Smooth muscle cell (in vitro differentiated cells): ENCODE data around the gene AUTS2. TPM values are rescaled to one million over a fixed set of nuclear protein-coding genes. Genes with fewer than 3 reads are reported as not detected.

ENCODE experiments used
- DNase-seq: peaks from one replicate; lab custom pipeline; 2025; ENCODE audit not compliant: unreplicated experiment; lab: John Stamatoyannopoulos, UW
- H2AFZ ChIP-seq: fragments of 200-600 bp; sonication (generic); 2 replicates; pipeline ENCODE4 v1.6.0; 2016; ENCODE audit warnings: antibody characterized with exemption, low read depth, mild to moderate bottlenecking
- H3F3A ChIP-seq: fragments of 200-600 bp; sonication (generic); 2 replicates; pipeline ENCODE4 v1.6.0; 2017; ENCODE audit warnings: antibody characterized with exemption, low read depth
- H3K27ac ChIP-seq: fragments of 200-600 bp; sonication (generic); 2 replicates; pipeline ENCODE4 v1.5.1; 2016; ENCODE audit warnings: low read depth, mild to moderate bottlenecking
- H3K27me3 ChIP-seq: fragments of 200-600 bp; sonication (generic); 2 replicates; pipeline ENCODE4 v1.6.1; 2016; ENCODE audit warnings: low read depth, mild to moderate bottlenecking
- H3K36me3 ChIP-seq: fragments of 200-600 bp; sonication (generic); 2 replicates; pipeline ENCODE4 v1.5.1; 2016; ENCODE audit warnings: low read depth
- H3K4me1 ChIP-seq: fragments of 200-600 bp; sonication (generic); 2 replicates; pipeline ENCODE4 v1.5.1; 2016; ENCODE audit warnings: low read depth
- H3K4me2 ChIP-seq: fragments of 200-600 bp; sonication (generic); 2 replicates; pipeline ENCODE4 v1.6.0; 2016; ENCODE audit warnings: mild to moderate bottlenecking
- H3K4me3 ChIP-seq: fragments of 200-600 bp; sonication (generic); 2 replicates; pipeline ENCODE4 v1.5.1; 2016; ENCODE audit warnings: mild to moderate bottlenecking
- H3K79me2 ChIP-seq: fragments of 200-600 bp; sonication (generic); 2 replicates; pipeline ENCODE4 v1.6.0; 2016; ENCODE audit warnings: low read depth, mild to moderate bottlenecking
- H3K9ac ChIP-seq: fragments of 200-600 bp; sonication (generic); 2 replicates; pipeline ENCODE4 v1.6.0; 2016; ENCODE audit warnings: low read depth
- H3K9me3 ChIP-seq: fragments of 200-600 bp; sonication (generic); replicated peaks from 2 replicates; pipeline ENCODE4 v1.5.1; 2016; ENCODE audit warnings: low read depth
- H4K20me1 ChIP-seq: fragments of 200-600 bp; sonication (generic); 2 replicates; pipeline ENCODE4 v1.6.0; 2016; ENCODE audit warnings: low read depth
- WGBS: methylation state at CpG from one replicate; pipeline ENCODE4 v1.1.7; 2016; ENCODE audit warnings: low lambda C conversion rate; 5-methylcytosine and 5-hydroxymethylcytosine counted together
- polyA plus RNA-seq: library from polyadenylated mRNA; unstranded; fragments of >200 nt; fragmentation: Nextera tagmentation; extraction: Ambion mirVana; gene quantifications from 2 replicates; pipeline ENCODE4 v1.2.1, GENCODE V29; 2016
- total RNA-seq: library from RNA; depleted of rRNA; stranded (reverse); fragments of >200 nt; gene quantifications from 2 replicates; pipeline ENCODE4 v1.2.3, GENCODE V29; 2014
- TF ChIP-seq, protein P1 (sequence below): fragments of 200-600 bp; sonication (generic); IDR thresholded peaks from 2 replicates; pipeline ENCODE4 v1.5.1; 2017; ENCODE audit warnings: borderline replicate concordance, mild to moderate bottlenecking, antibody characterized with exemption; ENCODE audit not compliant: insufficient read depth, poor library complexity, severe bottlenecking

AUTS2 gene
- total and polyA plus RNA-seq, 2 experiments from 2014 or later = 6.5 to 8.6 TPM

DNA sequence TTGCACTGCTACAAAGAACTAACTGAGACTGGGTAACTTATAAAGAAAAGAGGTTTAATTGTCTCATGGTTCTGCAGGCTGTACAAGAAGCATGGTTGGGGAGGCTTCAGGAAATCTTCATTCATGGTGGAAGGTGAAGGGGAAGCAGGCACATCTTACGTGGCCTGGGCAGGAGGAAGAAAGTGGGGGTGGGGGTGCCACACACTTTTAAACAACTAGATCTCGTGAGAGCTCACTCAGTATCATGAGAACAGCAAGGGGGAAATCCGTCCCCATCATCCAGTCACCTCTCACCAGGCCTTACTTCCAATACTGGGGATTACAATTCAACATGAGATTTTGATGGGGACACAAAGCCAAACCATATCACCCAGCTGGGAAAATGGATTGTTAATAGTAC, 281.7 kb downstream of the AUTS2 start:
- H3K79me2 ChIP-seq = peaks cover 4% of the 10 kb centered on the region
- H3F3A ChIP-seq = no peaks in the 10 kb centered on the region
- H3K27me3 ChIP-seq = peaks cover 5% of the 10 kb centered on the region
- H4K20me1 ChIP-seq = peaks cover 24% of the 10 kb centered on the region
- TF ChIP-seq, protein P1, sequence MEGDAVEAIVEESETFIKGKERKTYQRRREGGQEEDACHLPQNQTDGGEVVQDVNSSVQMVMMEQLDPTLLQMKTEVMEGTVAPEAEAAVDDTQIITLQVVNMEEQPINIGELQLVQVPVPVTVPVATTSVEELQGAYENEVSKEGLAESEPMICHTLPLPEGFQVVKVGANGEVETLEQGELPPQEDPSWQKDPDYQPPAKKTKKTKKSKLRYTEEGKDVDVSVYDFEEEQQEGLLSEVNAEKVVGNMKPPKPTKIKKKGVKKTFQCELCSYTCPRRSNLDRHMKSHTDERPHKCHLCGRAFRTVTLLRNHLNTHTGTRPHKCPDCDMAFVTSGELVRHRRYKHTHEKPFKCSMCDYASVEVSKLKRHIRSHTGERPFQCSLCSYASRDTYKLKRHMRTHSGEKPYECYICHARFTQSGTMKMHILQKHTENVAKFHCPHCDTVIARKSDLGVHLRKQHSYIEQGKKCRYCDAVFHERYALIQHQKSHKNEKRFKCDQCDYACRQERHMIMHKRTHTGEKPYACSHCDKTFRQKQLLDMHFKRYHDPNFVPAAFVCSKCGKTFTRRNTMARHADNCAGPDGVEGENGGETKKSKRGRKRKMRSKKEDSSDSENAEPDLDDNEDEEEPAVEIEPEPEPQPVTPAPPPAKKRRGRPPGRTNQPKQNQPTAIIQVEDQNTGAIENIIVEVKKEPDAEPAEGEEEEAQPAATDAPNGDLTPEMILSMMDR = no peak
- no peak for DNase-seq
- no peak overlapping the region for H3K4me2 ChIP-seq
- no peaks in the 10 kb centered on the region for H3K4me1 ChIP-seq
- no peak overlapping the region for H2AFZ ChIP-seq
- H3K9me3 ChIP-seq = no peaks in the 10 kb centered on the region
- 95% methylated on average over 3 of the region's 3 CpGs for WGBS
- no peak overlapping the region for H3K4me3 ChIP-seq
- H3K9ac ChIP-seq = no peak overlapping the region
- no peaks in the 10 kb centered on the region for H3K36me3 ChIP-seq
- H3K27ac ChIP-seq = no peak overlapping the region

DNA sequence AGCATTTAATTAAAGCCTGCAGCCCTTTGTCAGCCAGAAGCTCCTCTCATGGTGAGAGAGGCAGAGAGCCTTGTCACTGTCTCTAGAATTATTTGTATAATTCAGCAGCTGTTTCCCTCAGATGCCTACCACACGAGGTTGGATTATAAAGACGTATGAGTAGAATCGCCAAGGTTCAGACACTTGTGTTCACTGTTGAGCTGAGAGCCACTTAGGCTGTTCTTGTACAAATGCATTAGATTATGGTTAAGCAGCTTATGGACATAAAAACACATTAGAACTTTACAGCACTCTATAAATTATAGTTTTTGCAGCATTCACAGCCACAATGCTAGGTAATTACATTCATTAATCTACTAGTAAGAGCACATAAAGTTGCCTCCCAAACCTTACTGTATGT, 282.6 kb downstream of the AUTS2 start:
- no peaks in the 10 kb centered on the region for H3K36me3 ChIP-seq
- TF ChIP-seq, protein P1 = no peak
- no peaks in the 10 kb centered on the region for H3F3A ChIP-seq
- peaks cover 31% of the 10 kb centered on the region for H4K20me1 ChIP-seq
- 82% methylated on average over 3 of the region's 3 CpGs for WGBS
- no peaks in the 10 kb centered on the region for H3K4me1 ChIP-seq
- no peak for DNase-seq
- no peak overlapping the region for H3K27ac ChIP-seq
- no peak overlapping the region for H3K9ac ChIP-seq
- no peak overlapping the region for H3K4me2 ChIP-seq
- no peaks in the 10 kb centered on the region for H3K9me3 ChIP-seq
- no peaks in the 10 kb centered on the region for H3K79me2 ChIP-seq
- H3K4me3 ChIP-seq = no peak overlapping the region
- no peak overlapping the region for H2AFZ ChIP-seq
- peaks cover 5% of the 10 kb centered on the region for H3K27me3 ChIP-seq

DNA sequence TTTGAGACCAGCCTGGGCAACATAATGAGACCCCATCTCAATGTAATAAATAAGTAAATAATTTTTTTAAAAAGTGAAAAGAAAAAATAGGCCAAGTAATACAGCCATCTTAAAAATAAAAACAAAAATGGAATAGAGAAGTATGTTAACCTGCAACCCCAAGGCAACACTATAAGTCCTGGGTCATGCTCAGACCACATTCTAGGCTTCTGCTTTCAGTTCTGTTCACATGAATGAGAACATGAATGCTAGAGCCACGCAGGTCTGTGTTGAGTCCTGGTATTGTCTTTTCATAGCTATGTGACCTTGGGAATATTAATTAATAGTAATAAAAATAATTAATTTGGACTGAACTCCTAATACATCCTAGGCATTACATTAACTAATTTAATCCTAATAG, 284.0 kb downstream of the AUTS2 start:
- Histone ChIP-seq H3K36me3 (no peaks in the 10 kb centered on the region), H2AFZ (no peak overlapping the region), H3K27ac (no peak overlapping the region), H3K4me1 (no peaks in the 10 kb centered on the region), H3K4me3 (no peak overlapping the region), H3K4me2 (no peak overlapping the region), H3K9me3 (no peaks in the 10 kb centered on the region), H3K27me3 (peaks cover 5% of the 10 kb centered on the region), H4K20me1 (peaks cover 29% of the 10 kb centered on the region), H3F3A (no peaks in the 10 kb centered on the region), H3K9ac (no peak overlapping the region), H3K79me2 (no peaks in the 10 kb centered on the region)
- WGBS = 93% methylated on average over 1 of the region's 1 CpG
- TF ChIP-seq, protein P1 = no peak
- no peak for DNase-seq

DNA sequence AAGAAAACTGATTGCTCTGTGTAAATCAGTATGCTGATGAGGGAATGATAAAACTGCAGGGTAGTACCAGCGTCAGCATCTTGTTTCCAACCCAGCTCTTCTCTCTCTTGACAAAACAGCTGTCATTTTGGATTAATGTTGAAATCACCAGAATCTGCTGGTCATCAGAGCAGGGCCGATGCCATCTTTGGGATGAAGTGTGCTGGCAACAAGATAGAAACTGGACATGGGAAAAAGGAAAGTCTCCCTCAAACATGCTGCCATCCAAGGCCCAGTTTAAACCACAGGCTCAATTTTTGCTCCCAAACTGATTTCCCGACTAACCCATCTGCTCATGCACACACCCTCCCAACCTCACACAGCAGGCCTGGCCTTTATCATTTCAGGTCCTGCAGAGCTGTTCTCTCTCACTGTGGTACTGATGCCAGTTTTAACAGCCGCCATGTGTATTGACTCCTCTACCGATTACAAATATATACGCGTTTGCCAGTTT, 285.2 kb downstream of the AUTS2 start:
- H3K9ac ChIP-seq = no peak overlapping the region
- TF ChIP-seq, protein P1 = no peak
- H3K9me3 ChIP-seq = no peaks in the 10 kb centered on the region
- H3K27ac ChIP-seq = no peak overlapping the region
- H3K4me3 ChIP-seq = no peak overlapping the region
- H3K4me2 ChIP-seq = no peak overlapping the region
- peaks cover 21% of the 10 kb centered on the region for H4K20me1 ChIP-seq
- H3K27me3 ChIP-seq = peaks cover 5% of the 10 kb centered on the region
- no peak for DNase-seq
- H2AFZ ChIP-seq = no peak overlapping the region
- no peaks in the 10 kb centered on the region for H3K4me1 ChIP-seq
- no peaks in the 10 kb centered on the region for H3K79me2 ChIP-seq
- H3F3A ChIP-seq = no peaks in the 10 kb centered on the region
- WGBS = 94% methylated on average over 7 of the region's 7 CpGs
- H3K36me3 ChIP-seq = no peaks in the 10 kb centered on the region
